Activated CD4-positive, alpha-beta T cell treated with anti-CD3 and anti-CD28 coated beads, Interleukin-2, Interleukin-4, amounts not matched to agents 100 ng/mL and 50 ng/mL, durations not matched to agents 16 hours and 8 hours (primary cell): ENCODE measurements around the gene ZNF580.

Experiments
- DNase-seq: peaks from one replicate; pipeline ENCODE4 v3.0.0-alpha.2; 2020; ENCODE audit warnings: low spot score

ZNF580 gene, protein sequence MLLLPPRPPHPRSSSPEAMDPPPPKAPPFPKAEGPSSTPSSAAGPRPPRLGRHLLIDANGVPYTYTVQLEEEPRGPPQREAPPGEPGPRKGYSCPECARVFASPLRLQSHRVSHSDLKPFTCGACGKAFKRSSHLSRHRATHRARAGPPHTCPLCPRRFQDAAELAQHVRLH

DNA sequence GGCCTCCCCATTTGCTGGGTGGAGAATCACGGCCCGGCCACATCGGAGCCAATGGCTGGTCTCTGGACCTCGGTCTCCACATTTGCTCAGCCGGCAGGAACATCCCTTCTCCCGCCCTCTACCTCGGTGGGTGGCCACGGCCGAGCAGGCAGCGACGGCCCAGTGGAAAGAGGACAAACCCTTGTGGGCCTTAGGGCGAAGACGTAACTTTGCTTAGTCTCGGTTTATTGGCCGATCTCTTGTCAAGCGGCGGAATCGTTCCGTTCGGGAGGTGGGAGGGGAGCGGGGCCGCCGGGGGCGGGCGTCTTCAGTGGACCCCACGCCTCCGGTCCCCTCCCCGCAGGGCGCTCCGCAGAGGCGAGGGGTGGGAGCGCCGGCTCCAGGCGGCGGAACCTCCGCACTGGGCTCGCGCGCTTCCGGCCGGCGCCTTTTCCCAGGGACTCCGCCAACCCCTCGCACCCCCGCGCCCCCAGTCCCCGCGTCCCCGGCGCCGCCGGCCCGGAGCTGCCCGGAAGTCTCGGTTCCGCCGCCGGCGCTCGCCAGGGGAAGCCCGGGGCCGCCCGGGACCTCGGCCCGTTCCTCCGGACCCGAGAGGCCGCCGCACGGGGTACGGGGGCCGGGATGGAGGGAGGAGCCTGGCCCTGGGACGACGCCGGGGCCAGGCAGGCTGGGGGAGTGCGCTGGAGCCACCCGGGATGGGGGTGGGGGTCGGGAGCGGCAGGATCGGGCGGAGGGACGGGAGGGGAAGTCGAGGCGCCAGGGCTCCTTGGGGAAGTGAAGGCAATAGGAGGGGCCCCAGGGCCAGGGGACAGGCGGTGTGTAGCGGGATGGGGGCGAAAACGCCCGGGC is at the start of gene ZNF580:
TSS of gene ZNF580 (plus strand) at position 426 of the 849 bp plus-strand sequence. CDS start 1,507 bp downstream, outside the sequence.
- DNase-seq: peak; percentile 71

DNA sequence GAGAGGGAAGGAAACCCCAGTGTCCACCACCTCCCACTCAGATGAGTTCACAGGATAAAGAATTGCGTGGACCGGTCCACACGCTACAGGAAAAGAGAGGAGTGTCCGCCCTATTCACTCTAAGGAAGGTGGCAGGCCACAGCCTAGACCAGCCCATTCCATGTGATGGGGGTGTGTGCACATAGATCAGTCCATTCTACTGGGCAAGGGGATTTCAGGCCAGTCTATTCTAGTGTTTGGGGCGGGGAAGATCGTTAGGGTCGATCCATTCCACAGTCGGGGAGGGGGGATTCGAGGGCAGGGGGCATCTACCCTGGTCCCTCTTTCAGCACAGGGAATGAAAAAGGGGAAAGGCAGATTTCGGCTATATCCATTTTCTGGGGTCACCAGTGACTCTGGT is 49.2 kb upstream of the ZNF580 start:
- no peak for DNase-seq

DNA sequence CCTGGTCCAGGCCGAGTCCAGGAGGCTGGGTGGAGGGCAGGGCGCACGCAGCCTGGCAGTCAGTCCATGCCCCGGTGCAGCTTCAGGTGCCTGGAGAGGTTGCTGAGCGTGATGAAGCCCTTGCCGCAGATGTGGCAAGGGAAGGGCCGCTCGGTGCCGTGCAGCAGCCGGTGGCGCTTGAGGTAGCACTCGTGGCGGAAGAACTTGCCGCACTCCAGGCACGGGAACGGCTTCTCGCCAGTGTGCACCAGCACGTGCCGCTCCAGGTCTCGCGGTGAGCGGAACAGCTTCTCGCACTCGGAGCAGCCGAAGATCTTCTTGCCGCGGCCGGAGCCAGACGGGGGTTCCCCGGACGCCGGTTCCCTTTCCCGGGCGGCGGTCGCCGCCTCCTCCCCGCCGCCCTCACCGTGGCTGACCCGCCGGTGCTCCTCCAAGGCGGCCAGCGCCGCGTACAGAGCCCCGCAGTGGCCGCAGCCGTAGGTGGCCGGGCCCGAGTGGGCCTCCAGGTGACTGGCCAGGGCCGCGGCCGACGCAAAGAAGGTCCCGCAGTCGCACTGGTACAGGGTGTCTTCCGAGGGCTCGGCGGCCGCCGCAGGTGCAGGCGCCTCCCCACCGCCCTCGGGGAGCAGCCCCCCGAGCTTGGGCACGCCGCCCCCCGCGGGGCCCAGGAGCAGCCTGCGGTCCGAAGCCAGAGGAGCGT is 48.3 kb upstream of the ZNF580 start:
- no peak for DNase-seq

DNA sequence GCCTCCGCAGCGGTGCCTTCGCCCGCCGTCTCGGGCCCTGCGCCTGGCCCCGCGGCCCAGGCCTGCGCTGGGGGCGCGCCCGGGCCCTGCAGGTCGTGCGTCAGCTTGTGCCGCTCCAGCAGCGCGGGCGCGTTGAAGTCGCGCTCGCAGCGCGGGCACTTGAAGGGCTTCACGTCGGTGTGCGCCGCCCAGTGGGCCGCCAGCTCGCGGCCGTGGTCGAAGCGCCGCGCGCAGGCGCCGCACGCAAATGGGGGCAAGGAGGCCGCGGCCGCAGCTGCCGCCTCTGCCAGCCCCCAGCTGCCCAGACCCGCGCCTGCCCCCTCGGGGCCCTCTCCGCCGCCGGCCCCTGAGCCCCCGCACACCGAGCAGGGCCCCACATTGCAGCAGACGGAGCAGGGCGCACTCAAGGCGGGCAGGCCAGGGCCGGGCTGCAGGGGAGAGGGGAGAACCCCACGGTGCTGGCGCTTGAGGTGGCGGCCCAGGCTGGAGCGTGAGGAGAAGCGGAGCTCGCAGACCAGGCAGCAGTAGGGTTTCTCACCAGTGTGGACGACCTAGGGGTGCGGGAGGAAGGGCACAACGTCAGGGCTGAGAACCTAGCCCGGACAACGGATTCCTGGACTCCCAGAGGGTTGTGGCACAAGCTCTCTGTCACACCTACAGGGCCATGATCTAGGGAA is 47.6 kb upstream of the ZNF580 start:
- DNase-seq: no peak

DNA sequence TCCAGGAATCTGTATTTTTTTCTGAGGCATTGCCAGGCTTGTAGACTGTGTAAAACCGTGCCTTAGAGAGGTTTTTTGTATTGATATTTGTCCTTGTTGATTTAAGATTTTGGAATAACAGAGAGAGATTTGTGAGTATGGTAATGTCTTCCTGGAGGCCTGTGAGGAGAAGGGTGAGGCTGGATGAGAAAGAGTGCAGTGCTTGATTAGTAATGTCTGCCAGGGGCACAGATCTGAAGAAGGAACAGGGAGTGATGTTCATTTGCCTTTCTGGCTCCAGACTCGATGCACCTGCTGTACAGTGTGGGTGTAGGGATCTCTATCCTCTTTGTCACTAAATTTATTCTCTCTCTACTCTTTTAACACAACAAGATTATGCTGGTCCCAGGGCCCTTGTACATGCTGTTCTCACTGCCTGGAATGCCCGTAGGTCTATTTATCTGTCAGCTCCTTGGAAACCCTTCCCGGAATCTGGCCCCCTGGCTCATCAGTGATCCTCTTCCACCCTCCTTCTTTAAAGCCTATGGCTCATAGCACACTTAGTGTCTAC is 45.7 kb upstream of the ZNF580 start:
- no peak for DNase-seq

DNA sequence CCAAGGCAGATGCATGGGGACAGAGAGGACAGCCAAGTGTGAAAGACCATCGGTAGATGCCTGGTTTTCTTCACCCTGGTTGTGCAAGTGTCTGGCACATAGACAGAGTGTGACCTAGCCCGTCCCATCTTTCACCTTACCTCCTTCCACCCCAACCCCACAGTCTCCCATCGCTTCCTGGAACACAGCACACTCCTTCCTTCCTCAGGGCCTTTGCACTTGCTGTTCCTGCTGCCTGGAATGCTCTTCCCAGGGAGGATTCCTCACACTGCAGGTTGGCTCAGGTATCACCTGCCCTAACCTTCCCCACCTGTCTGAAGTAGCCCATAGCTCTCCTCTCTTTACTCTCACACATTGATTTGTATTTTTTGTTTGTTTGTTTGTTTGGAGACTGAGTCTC is 44.5 kb upstream of the ZNF580 start:
- DNase-seq: no peak

DNA sequence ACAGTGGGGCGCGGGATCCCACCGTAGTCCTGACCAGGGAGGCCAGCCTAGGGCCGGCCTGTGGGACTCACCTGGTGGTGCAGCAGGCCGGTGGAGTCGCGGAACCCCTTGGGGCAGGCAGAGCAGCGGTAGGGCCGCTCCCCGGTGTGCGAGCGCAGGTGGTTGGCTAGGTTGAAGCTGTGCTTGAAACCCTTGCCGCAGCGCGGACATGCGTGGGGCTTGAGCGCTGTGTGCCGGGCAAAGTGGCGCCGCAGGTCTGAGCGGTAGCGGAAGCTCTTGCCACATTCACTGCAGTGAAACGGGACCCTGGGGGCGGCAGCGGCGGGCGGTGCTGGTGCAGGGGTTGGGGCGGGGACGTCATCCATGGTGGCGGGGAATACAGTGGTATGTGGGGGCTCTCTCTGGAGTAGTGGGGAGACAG is 43.3 kb upstream of the ZNF580 start:
- DNase-seq: no peak

DNA sequence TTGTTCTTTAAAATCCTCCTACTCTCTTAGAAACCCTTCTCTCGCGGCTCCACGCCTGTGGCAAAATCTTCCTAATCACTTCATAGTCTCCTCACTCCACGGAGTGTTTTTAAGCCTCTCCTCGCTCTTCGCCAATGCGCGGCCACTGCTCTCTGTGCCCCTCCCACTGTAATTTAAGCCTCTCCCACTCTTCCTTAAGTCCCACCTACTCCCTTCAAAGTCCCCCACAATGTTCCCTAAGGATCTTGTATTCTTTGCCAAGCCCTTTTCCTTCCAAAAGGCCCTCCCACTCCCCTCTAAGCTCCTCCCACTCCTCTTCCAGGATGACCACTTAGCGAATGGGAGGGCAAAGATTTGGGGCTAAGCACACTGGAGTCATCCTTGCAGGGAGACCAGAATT is 42.8 kb upstream of the ZNF580 start:
- no peak for DNase-seq

DNA sequence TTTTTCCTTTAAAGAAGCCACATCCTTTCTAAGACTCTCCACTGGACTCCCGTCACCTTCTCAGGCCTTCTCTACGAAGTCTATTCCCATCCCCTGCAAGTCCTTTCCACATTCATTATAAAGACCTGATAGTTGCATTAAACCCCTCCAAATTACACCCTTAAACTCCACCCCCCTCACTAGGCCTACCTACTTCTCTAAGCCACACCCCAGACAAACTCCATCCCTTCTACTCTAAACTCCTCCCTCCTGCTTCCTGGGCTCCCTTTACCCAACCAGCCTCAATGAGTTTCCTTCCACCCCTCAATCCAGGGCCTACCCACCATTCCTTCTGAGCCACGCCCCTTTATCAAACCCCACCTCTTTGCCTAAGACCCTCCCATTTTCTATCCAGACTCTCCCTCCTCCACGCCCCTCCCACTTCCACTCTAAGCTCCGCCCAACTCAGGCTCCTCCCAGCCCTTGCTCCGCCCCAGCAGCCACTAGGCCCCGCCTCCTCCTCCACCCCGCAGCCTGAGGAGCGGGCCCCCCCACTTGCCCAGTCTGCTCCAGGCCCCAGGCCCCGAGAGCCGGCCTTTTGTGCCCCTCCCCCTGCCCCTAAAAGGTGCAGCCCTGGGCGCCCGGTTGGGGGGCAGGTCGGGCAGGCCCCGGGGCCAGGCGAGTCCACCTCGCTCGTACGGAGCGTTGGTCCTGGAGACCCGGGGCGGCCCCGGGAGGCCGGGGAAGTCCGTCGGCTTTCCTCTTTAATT is 41.9 kb upstream of the ZNF580 start:
- DNase-seq: peak; percentile 97

DNA sequence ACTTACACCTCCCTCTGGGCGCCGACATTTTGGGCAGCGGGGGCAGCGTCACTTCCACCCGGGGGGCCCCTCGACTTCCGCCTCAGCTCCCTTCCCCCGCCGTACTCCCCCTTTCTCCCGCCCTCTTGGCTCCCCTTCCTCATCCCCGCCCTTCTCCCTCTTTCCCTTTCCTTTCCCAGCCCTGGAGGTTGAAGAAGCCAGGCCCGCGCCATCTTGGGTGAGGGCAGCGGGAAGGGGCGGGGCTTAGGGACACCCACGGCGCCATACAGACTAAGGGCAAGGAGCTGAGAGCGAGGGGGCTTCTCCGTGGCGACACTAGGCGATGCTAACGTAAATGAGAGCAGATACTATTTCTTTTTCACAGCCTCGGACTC is 41.3 kb upstream of the ZNF580 start, which contains the start of gene FIZ1:
TSS of gene FIZ1 (minus strand) at position 50 of the 374 bp plus-strand sequence. CDS start 1,652 bp downstream, outside the sequence.
- peak; percentile 98 for DNase-seq

DNA sequence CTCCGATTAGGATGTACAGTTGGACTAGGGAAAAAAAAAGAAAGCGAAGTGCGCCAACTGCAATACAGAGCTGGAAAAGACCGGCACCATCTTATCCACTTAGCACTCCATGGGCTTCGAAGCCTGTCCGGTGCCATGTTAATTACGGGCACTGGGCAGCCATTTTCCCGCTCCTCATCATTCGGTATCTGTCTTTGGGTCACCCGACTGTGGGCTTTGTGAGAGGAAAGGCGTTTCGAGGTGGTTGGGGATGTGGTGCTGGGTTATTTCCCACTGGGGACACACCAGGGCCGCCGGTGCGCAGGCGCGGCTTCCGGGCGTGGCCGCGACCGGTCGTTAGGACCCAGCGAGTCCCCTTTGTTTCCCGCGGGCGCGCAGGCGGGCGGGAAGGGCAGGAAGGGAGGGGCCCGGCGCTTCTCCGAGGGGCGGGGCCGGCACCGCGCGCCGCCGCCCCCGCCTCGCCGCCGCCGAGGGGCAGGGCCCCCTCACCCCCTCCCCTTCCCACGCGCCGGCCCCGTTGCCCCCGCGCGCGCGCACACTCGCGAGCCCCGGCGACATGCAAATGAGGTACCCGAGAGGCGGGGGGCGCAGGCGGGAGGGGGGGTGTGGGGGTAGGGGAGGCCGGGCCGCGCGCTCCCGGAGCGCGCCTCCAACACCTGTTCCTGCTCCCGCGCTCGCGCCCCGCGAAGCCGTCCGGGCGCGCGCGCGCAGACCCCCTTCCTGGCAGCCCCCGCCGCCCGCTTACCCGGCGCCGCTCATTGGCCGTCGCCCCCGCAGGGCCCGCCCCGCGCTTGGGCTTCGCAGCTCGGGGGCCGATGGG is 40.8 kb upstream of the ZNF580 start, which contains the start of gene ZNF524:
TSS of gene ZNF524 (plus strand) at position 447 of the 820 bp plus-strand sequence. CDS start 1,825 bp downstream, outside the sequence.
- DNase-seq: peak; percentile 86

DNA sequence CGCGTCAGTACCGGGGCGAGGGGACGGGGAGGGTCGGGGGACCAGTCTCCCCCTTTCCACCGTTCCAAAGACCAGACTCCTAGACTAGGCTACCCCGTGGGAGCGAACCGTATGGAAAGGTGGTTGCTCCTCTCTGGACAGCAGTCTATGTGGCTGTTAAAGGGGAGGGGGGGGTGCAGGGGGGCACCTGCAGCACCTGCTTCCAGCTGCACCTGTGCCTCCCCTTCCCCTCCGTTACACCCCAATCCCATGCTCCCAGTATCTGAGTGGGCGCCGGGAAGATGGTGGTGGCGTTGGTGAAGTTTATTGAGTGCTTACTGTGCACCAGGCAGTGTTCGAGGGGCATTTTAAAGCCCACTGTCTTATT is 40.2 kb upstream of the ZNF580 start:
- no peak for DNase-seq

DNA sequence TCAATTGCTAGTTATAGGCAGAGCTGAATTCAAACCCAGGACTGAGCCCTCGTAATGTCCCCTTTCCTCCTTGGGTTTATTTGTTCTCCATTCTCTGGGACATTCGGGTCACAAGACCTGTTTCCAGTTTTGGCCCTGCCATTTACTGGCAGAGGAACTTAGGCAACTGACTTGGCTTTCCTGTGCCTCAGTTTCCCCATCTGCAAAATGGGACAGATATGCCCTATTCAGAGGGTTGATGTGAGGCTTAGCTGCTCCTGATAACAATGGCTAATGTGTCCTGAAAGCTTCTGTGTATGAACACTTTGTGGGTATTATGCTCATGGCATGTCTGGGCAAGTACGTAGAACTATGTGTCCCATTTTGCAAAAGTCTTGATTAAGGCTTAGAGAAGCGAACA is 39.7 kb upstream of the ZNF580 start:
- no peak for DNase-seq

DNA sequence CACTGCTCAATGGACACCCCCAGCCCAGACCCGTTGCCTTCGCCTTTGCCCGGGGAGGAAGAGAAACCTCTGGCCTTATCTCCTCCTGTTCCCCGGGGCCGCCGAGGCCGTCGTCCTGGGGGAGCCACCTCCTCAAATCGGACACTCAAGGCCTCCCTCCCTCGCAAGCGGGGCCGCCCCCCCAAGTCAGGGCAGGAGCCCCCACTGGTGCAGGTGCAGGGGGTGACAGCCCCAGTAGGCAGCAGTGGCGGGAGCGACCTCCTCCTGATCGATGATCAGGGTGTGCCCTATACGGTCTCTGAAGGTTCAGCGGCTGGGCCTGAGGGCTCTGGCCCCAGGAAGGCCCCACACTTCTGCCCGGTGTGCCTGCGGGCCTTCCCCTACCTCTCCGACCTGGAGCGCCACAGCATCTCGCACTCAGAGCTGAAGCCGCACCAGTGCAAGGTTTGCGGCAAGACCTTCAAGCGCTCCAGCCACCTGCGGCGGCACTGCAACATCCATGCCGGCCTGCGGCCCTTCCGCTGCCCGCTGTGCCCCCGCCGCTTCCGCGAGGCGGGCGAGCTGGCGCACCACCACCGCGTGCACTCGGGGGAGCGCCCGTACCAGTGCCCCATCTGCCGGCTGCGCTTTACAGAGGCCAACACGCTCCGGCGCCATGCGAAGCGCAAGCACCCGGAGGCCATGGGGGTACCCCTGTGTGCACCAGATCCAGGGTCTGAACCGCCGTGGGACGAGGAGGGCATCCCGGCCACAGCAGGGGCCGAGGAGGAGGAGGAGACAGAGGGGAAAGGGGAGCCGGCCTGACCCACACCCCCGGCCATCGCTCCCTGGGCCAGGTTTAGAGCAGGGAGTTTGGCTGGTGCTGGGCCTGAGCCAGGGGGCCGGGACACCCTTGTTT is 38.4 kb upstream of the ZNF580 start:
- DNase-seq: no peak

DNA sequence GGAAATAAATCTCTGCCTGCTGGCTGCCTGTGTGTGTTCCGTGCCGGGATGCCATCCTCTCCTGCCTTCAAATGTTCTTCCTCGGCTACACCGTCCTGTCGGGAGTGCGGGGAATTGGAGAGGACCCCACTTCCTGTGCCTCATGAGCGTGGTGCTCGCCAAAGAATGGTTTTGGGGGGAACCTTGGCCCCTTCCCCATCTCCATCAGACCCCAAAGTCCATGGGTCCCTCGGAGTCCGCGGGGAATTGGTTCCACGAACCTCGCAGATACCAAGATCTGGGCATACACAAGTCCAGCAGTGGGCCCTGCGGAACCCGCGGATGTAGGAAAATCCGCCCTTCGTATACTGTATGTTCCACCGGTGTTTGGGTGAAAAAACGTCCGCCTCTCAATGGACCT is 37.7 kb upstream of the ZNF580 start:
- DNase-seq: no peak

DNA sequence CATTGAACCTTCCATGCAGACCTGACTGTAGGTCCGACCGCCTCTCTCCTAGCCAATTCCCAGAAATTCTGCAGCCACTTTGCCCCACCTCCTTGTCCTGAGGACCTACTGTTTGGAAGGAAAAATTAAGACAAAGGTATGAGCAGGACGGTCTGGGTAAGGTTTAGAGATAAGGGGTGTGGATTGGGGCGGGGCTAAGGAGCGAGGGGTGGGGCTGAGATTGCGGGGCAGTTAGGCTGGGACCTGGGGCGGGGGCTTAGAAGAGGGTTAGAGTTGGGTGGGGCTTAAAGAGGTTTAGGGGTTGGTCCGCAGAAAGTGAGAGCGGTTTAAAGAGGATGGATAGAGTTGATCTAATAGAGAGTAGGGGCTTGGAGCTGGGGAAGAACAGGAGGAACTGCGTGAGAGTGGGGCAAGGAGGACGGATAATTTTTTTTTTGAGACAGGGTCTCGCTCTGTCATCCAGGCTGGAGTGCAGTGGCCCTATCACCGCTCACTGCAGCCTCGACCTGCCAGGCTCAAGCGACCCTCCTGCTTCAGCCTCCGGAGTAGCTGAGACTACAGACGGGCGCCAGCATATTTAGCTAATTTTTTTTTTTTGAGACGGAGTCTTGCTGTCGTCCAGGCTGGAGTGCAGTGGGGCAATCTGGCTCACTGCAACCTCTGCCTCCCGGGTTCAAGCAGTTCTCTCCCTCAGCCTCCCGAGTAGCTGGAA is 37.1 kb upstream of the ZNF580 start:
- no peak for DNase-seq

DNA sequence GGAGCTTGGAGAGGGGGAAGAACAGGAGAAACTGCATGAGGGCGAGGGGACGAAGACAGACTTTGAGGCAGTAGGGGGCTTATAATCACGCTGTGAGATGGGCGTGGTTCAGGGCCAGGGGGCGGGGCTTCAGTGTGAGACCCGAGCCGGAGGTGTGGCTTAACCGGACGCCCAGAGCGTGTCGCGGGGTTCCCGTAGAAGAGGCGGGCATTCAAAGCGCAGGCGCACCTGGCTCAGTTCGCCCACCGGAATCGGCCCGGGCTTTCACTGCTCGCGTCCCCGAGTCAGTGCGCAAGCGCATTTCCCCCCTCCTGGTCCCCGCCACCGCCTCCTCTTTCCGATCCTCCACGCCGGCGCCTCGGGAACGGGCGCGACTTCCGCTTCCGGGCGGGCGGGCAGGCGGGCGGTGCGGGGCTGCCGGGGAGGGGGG is 35.6 kb upstream of the ZNF580 start:
- DNase-seq: peak; percentile 99

DNA sequence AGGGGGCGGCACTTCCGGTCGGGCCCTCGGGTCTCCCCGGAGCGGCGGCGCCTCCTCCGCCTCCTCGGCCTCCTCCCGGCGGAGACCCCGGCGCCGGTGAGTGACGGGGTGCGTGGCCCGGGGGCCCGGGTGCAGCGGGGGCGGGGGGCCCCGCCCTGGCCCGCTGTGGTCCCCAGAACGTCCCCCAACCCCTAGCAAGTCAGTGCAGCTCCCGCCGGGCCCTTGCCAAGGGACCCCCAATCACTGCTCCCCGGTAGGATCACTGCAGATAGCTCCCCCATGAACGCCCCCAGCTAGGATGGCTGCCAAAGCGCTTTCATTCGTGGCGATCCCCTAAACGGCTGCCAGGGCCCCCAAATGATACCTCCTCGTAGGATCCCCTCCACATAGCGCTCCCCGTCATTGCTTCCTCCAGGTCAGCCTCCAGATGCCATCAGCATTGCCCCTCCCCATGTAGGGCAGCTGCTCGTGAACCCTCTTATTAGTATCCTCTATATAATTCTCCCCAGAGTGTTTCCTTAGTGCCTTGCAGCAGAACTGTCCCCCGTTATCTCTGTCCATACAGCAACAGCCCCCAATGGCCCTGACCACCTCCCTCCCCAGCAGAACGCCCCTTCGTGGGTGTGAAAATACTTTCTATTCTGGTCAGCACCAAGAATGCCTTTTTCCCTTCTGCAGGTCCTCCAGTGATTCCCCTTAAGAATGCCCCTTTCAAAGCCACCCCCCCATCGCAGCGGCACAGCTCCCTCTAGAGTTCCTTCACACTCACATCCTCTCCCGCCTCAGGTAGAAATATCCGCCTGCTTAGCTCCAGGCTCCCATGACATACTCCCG is 34.9 kb upstream of the ZNF580 start, which contains the start of gene ZNF865:
TSS of gene ZNF865 (plus strand) at position 11 of the 834 bp plus-strand sequence. CDS start 7,972 bp downstream, outside the sequence.
- peak; percentile 73 for DNase-seq
